Neural progenitor cell (in vitro differentiated cells): ENCODE data around the gene STK4. TPM values are rescaled to one million over a fixed set of nuclear protein-coding genes. Genes with fewer than 3 reads are reported as not detected.
A peak's percentile ranks its signal among the peaks of the same experiment; 100 is the strongest.

ENCODE experiments used
- DNase-seq: peaks from one replicate; pipeline ENCODE4 v3.0.0-alpha.2; 2016; ENCODE audit warnings: low spot score
- H2AFZ ChIP-seq: fragments of 200-600 bp; sonication (generic); replicated peaks from 2 replicates; pipeline ENCODE4 v1.6.1; 2016; ENCODE audit warnings: antibody characterized with exemption
- H3F3A ChIP-seq: fragments of 200-600 bp; sonication (generic); 2 replicates; pipeline ENCODE4 v1.6.1; 2016; ENCODE audit warnings: antibody characterized with exemption, low read depth
- H3K27ac ChIP-seq: fragments of 200-600 bp; sonication (generic); 2 replicates; pipeline ENCODE4 v1.5.1; 2016; ENCODE audit warnings: mild to moderate bottlenecking
- H3K27me3 ChIP-seq: fragments of 200-600 bp; sonication (generic); 2 replicates; pipeline ENCODE4 v1.6.1; 2016; ENCODE audit warnings: mild to moderate bottlenecking, moderate library complexity
- H3K36me3 ChIP-seq: fragments of 200-600 bp; sonication (generic); 2 replicates; pipeline ENCODE4 v1.5.1; 2016
- H3K4me1 ChIP-seq: fragments of 200-600 bp; sonication (generic); 2 replicates; pipeline ENCODE4 v1.6.1; 2016; ENCODE audit warnings: mixed run types
- H3K4me2 ChIP-seq: fragments of 200-600 bp; sonication (generic); 2 replicates; pipeline ENCODE4 v1.6.1; 2016
- H3K4me3 ChIP-seq: fragments of 200-600 bp; sonication (generic); 2 replicates; pipeline ENCODE4 v1.5.1; 2016
- H3K79me2 ChIP-seq: fragments of 200-600 bp; sonication (generic); 2 replicates; pipeline ENCODE4 v1.6.1; 2016; ENCODE audit warnings: low read depth
- H3K9ac ChIP-seq: fragments of 200-600 bp; sonication (generic); 2 replicates; pipeline ENCODE4 v1.6.1; 2016
- H3K9me3 ChIP-seq: fragments of 200-600 bp; sonication (generic); 2 replicates; pipeline ENCODE4 v1.5.1; 2016; ENCODE audit warnings: low read depth
- H4K20me1 ChIP-seq: fragments of 200-600 bp; sonication (generic); 2 replicates; pipeline ENCODE4 v1.6.1; 2016; ENCODE audit warnings: low read depth
- H3K27ac Mint-ChIP-seq: 3 replicates; pipeline ENCODE4 v1.8.0; 2021; ENCODE audit warnings: mixed read lengths
- H3K27me3 Mint-ChIP-seq: 2 replicates; pipeline ENCODE4 v1.8.0; 2022; ENCODE audit warnings: low read depth, mild to moderate bottlenecking, inconsistent platforms, moderate library complexity, mixed read lengths; ENCODE audit not compliant: insufficient read depth
- H3K36me3 Mint-ChIP-seq: 3 replicates; pipeline ENCODE4 v1.8.0; 2021; ENCODE audit warnings: mixed read lengths
- H3K4me1 Mint-ChIP-seq: 3 replicates; pipeline ENCODE4 v1.8.0; 2021; ENCODE audit warnings: mixed read lengths
- H3K4me3 Mint-ChIP-seq: 3 replicates; pipeline ENCODE4 v1.8.0; 2021; ENCODE audit warnings: mild to moderate bottlenecking, moderate library complexity, mixed read lengths
- H3K9me3 Mint-ChIP-seq: 3 replicates; pipeline ENCODE4 v1.8.0; 2020; ENCODE audit warnings: mixed read lengths
- EZH2 ChIP-seq: fragments of 200-600 bp; sonication (generic); IDR thresholded peaks from 2 replicates; pipeline ENCODE4 v1.6.1; 2017; ENCODE audit warnings: antibody characterized with exemption, mild to moderate bottlenecking, moderate library complexity
- EZH2phosphoT487 ChIP-seq: fragments of 200-600 bp; sonication (generic); IDR thresholded peaks from 2 replicates; pipeline ENCODE4 v1.6.1; 2017; ENCODE audit warnings: antibody characterized with exemption
- total RNA-seq: library from RNA; depleted of rRNA; stranded (reverse); fragments of >200 nt; gene quantifications from 2 replicates; pipeline ENCODE4 v1.2.3, GENCODE V29; 2015; ENCODE audit warnings: low replicate concordance
- TF ChIP-seq, protein P1 (sequence below): fragments of 200-600 bp; sonication (generic); IDR thresholded peaks from 2 replicates; pipeline ENCODE4 v1.5.1; 2017; ENCODE audit warnings: antibody characterized with exemption, mild to moderate bottlenecking

STK4 gene
- total RNA-seq, 1 donor from 2014 or later = 46.1 TPM

DNA sequence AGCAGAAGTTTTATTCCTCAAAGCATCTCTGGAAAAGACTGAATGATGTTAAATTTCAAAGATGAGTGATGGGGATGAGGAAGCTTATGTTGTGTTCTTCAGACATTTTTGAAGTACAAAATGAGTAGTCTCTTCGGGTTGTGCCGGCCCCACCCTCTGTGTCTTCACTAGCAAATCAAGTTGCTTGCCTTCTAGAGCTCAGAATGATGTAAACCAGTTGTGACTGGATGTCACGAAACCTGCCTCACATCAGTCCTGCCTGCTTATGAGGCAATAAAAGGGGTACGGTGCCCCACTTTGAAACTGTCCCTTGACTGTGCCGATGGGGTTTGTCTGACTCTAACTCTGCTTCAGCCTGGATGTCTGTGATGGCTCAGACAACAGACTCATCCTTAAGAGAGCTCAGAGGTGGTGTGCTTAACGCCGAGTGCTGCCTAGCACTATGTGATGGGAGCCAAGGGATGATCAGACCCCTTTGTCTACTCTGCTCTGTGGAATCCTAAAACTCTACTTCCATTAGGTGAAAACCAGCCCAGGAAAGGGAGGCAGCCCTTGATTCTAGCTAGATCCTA lies 25.1 kb upstream of the STK4 start:
- Mint-ChIP-seq H3K27ac (peak overlapping the region; percentile 8), H3K36me3 (peaks cover 23% of the 10 kb centered on the region), H3K9me3 (no peaks in the 10 kb centered on the region), H3K4me3 (no peak overlapping the region), H3K4me1 (no peaks in the 10 kb centered on the region), H3K27me3 (peaks cover 2% of the 10 kb centered on the region)
- Histone ChIP-seq H3K27me3 (no peaks in the 10 kb centered on the region), H3K27ac (no peak overlapping the region), H3K4me1 (no peaks in the 10 kb centered on the region), H3K36me3 (peaks cover 10% of the 10 kb centered on the region), H3K79me2 (no peaks in the 10 kb centered on the region), H3K9me3 (no peaks in the 10 kb centered on the region), H2AFZ (no peak overlapping the region), H3K4me2 (no peak overlapping the region), H4K20me1 (peaks cover 6% of the 10 kb centered on the region), H3K4me3 (no peak overlapping the region), H3F3A (no peaks in the 10 kb centered on the region), H3K9ac (no peak overlapping the region)
- no peak for DNase-seq
- TF ChIP-seq EZH2 (no peak), EZH2phosphoT487 (no peak)
- TF ChIP-seq, protein P1, sequence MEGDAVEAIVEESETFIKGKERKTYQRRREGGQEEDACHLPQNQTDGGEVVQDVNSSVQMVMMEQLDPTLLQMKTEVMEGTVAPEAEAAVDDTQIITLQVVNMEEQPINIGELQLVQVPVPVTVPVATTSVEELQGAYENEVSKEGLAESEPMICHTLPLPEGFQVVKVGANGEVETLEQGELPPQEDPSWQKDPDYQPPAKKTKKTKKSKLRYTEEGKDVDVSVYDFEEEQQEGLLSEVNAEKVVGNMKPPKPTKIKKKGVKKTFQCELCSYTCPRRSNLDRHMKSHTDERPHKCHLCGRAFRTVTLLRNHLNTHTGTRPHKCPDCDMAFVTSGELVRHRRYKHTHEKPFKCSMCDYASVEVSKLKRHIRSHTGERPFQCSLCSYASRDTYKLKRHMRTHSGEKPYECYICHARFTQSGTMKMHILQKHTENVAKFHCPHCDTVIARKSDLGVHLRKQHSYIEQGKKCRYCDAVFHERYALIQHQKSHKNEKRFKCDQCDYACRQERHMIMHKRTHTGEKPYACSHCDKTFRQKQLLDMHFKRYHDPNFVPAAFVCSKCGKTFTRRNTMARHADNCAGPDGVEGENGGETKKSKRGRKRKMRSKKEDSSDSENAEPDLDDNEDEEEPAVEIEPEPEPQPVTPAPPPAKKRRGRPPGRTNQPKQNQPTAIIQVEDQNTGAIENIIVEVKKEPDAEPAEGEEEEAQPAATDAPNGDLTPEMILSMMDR = no peak

DNA sequence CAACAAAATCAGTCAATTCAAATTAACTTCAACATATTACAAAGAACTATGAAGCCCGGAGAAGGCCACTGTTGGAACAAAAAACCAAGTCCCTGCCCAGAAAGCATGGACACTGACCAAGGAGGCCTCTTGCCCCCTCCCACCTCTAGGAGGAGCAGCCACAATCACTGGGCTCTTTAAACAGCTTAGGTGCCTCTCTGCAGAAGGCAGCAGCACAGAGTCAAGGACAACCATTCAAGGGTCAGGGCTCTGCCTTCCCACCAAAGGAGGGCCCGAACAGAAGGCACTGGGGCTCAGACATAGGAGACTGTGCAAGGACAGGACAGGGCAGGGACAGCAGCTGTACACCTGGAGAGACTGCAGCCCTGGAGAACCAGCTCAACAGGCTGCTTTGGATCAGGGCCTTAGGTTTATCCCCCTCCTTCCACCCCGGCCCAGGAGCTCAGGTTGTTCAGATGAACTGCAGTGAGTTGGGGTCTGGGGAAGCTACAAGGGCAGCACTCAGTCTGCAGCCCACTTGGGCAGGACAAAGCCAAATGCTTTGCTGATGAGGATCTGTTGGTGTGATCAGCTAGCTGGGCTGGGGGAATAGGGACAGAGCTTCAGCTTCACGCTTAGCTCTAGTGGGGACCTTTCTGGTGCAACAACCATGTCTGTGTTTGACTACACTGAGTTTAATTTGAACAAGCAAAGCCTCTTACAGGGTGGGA lies 23.9 kb upstream of the STK4 start:
- Mint-ChIP-seq H3K36me3 (peaks cover 29% of the 10 kb centered on the region), H3K27me3 (peaks cover 2% of the 10 kb centered on the region), H3K4me1 (no peaks in the 10 kb centered on the region), H3K4me3 (no peak overlapping the region), H3K9me3 (no peaks in the 10 kb centered on the region), H3K27ac (peak overlapping the region; percentile 73)
- peak; percentile 11 for DNase-seq
- Histone ChIP-seq H3K4me1 (no peaks in the 10 kb centered on the region), H3K36me3 (peaks cover 10% of the 10 kb centered on the region), H2AFZ (no peak overlapping the region), H4K20me1 (peaks cover 6% of the 10 kb centered on the region), H3K4me2 (no peak overlapping the region), H3K4me3 (no peak overlapping the region), H3K9ac (no peak overlapping the region), H3F3A (no peaks in the 10 kb centered on the region), H3K9me3 (no peaks in the 10 kb centered on the region), H3K27ac (no peak overlapping the region), H3K79me2 (no peaks in the 10 kb centered on the region), H3K27me3 (no peaks in the 10 kb centered on the region)
- TF ChIP-seq EZH2phosphoT487 = no peak
- TF ChIP-seq, protein P1 = peak; percentile 15

DNA sequence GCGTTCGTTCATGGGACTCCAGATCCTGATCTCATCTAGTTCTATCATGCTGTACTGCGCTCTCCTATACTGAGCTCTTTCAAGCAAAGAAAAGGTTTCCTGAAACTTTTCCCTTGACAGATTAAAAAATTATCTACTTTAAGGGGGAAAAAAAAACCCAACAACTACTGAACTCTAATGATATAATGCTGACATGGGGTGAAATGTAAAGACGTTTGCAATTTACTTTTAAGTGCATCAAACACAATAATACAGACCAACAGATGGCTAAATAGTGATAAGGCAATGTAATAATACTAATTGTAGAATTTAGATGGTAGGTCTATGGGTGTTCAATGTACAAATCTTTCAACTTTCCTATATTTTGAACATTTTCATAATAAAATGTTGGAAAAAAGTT lies 22.5 kb upstream of the STK4 start:
- Mint-ChIP-seq H3K27ac (no peak overlapping the region), H3K36me3 (peaks cover 31% of the 10 kb centered on the region), H3K9me3 (no peaks in the 10 kb centered on the region), H3K27me3 (no peaks in the 10 kb centered on the region), H3K4me3 (no peak overlapping the region), H3K4me1 (no peaks in the 10 kb centered on the region)
- peaks cover 10% of the 10 kb centered on the region for H3K36me3 ChIP-seq
- H3F3A ChIP-seq = no peaks in the 10 kb centered on the region
- H3K4me1 ChIP-seq = no peaks in the 10 kb centered on the region
- no peak overlapping the region for H2AFZ ChIP-seq
- H3K4me2 ChIP-seq = no peak overlapping the region
- H3K79me2 ChIP-seq = no peaks in the 10 kb centered on the region
- no peaks in the 10 kb centered on the region for H3K9me3 ChIP-seq
- DNase-seq = no peak
- H3K27me3 ChIP-seq = no peaks in the 10 kb centered on the region
- TF ChIP-seq EZH2phosphoT487 (no peak), EZH2 (no peak)
- TF ChIP-seq, protein P1 = no peak
- no peak overlapping the region for H3K27ac ChIP-seq
- no peak overlapping the region for H3K4me3 ChIP-seq
- peaks cover 6% of the 10 kb centered on the region for H4K20me1 ChIP-seq
- H3K9ac ChIP-seq = no peak overlapping the region
